Activated CD4-positive, CD25-positive, alpha-beta regulatory T cell treated with anti-CD3 and anti-CD28 coated beads, Interleukin-2, amount 50 U/mL, for 16 hours (primary cell): Measurements from ENCODE around the gene TCF7L1.

Experiments
- DNase-seq: peaks from one replicate; pipeline ENCODE4 v3.0.0-alpha.2; 2020; ENCODE audit warnings: low read depth, low spot score

The TCF7L1 gene

GRCh38 chr2:85226783-85227182 is 93.6 kb downstream of the TCF7L1 start:
- DNase-seq: no peak

GRCh38 chr2:85230679-85231467 is 97.7 kb downstream of the TCF7L1 start:
- DNase-seq: no peak

- no peak for DNase-seq
These were observed 98.2 kb downstream of the TCF7L1 start for GRCh38 chr2:85231468-85231805.

GRCh38 chr2:85231952-85232351 is 98.8 kb downstream of the TCF7L1 start:
- DNase-seq: no peak

GRCh38 chr2:85234868-85235267 is 101.7 kb downstream of the TCF7L1 start:
- DNase-seq: no peak

GRCh38 chr2:85235281-85235680 is 102.1 kb downstream of the TCF7L1 start:
- DNase-seq: no peak

- no peak for DNase-seq
These were observed 102.9 kb downstream of the TCF7L1 start for GRCh38 chr2:85236084-85236483.

- DNase-seq: no peak
These were observed 104.8 kb downstream of the TCF7L1 start for GRCh38 chr2:85237849-85238565.

- DNase-seq: no peak
These were observed 105.4 kb downstream of the TCF7L1 start for GRCh38 chr2:85238607-85239006.

GRCh38 chr2:85239102-85239501 is 105.9 kb downstream of the TCF7L1 start:
- DNase-seq: no peak

- no peak for DNase-seq
These were observed 106.9 kb downstream of the TCF7L1 start for GRCh38 chr2:85240055-85240454.

- no peak for DNase-seq
These were observed 109.1 kb downstream of the TCF7L1 start for GRCh38 chr2:85242321-85242720.

- DNase-seq: no peak
These were observed 110.2 kb downstream of the TCF7L1 start for GRCh38 chr2:85243101-85244072.

- DNase-seq: no peak
These were observed 111.6 kb downstream of the TCF7L1 start for GRCh38 chr2:85244828-85245227.

- DNase-seq: no peak
These were observed 112.7 kb downstream of the TCF7L1 start for GRCh38 chr2:85245891-85246290.

GRCh38 chr2:85246348-85246747 is 113.2 kb downstream of the TCF7L1 start:
- DNase-seq: no peak

- DNase-seq: no peak
These were observed 114.4 kb downstream of the TCF7L1 start for GRCh38 chr2:85247610-85248009.

GRCh38 chr2:85248773-85249509 is 115.7 kb downstream of the TCF7L1 start:
- no peak for DNase-seq

GRCh38 chr2:85250045-85250444 is 116.9 kb downstream of the TCF7L1 start:
- DNase-seq: no peak

- no peak for DNase-seq
These were observed 118.0 kb downstream of the TCF7L1 start for GRCh38 chr2:85251070-85251616.

- no peak for DNase-seq
These were observed 120.7 kb downstream of the TCF7L1 start for GRCh38 chr2:85253890-85254289.
